K562 (cell line): ENCODE results near the gene GUCY1A2. TPM values are rescaled to one million over a fixed set of nuclear protein-coding genes. Genes with fewer than 3 reads are reported as not detected.

Experiments
- ATAC-seq: fragments of 200-7000 bp; cut with Tn5 transposase; 3 replicates; pipeline ENCODE4 v1.9.1; 2020; ENCODE audit warnings: moderate library complexity
- BruUV-seq: library from RNA; stranded (reverse); fragments of 400-500 nt; replicated peaks from 2 replicates; lab custom pipeline; 2021; lab: Mats Ljungman, UMichigan
- CTCF ChIA-PET: fragments of 300-600 bp; formaldehyde crosslinking; extraction: SDS; loops from one replicate; lab custom pipeline; 2021; ENCODE audit warnings: low intra/inter-chr PET ratio; lab: Yijun Ruan, JAX
- POLR2A ChIA-PET: fragments of 300-600, 350-650 bp; sonication (Branson Sonifier 250); formaldehyde crosslinking; extraction: SDS; loops from one replicate; lab custom pipeline; 2021; ENCODE audit warnings: antibody characterized with exemption, inconsistent platforms; lab: Yijun Ruan, JAX
- DNase-seq, 4 experiments: peaks; one replicate each; pipeline versions ENCODE4 v3.0.0 to v3.0.0-alpha.2; 2011 to 2018; ENCODE audit warnings: low spot score in 3 of 4, mixed read lengths in 3 of 4; ENCODE audit errors: extremely low read depth in 1 of 4
- FAIRE-seq: peaks from 2 replicates; lab custom pipeline; 2011; peaks lifted over from hg19 to GRCh38; lab: Jason Lieb, UNC
- H2AFZ ChIP-seq: 2 replicates; pipeline ENCODE4 v1.6.0; 2011; ENCODE audit warnings: low read depth, low read length, control low read depth, inconsistent platforms
- H3K27ac ChIP-seq: fragments of 200-600 bp; 3 replicates; pipeline ENCODE4 v1.8.0; 2011; ENCODE audit warnings: low read depth, mild to moderate bottlenecking, control low read depth, inconsistent platforms, low read length, moderate library complexity, mixed read lengths; ENCODE audit errors: extremely low read depth
- H3K27me3 ChIP-seq, 2 experiments: fragments of 300-600 bp in 1 of 2; 2 replicates in 1 of 2; 3 replicates in 1 of 2; pipeline versions ENCODE4 v1.6.0 to v1.8.0; 2011; ENCODE audit warnings: inconsistent platforms in 2 of 2, low read length in 2 of 2, mild to moderate bottlenecking in 1 of 2, mixed read lengths in 1 of 2, moderate library complexity in 1 of 2; ENCODE audit not compliant: control insufficient read depth in 2 of 2, insufficient read depth in 2 of 2
- H3K36me3 ChIP-seq: fragments of 300-600 bp; 3 replicates; pipeline ENCODE4 v1.8.0; 2011; ENCODE audit warnings: mild to moderate bottlenecking, low read length, inconsistent platforms; ENCODE audit not compliant: control insufficient read depth, insufficient read depth
- H3K4me1 ChIP-seq, 2 experiments: fragments of 200-600 bp in 1 of 2; replicated peaks in 1 of 2; 2 replicates in 1 of 2; 3 replicates in 1 of 2; pipeline versions ENCODE4 v1.5.1 to v1.8.0; 2011; ENCODE audit warnings: inconsistent platforms in 2 of 2, low read length in 2 of 2, mild to moderate bottlenecking in 1 of 2, mixed read lengths in 1 of 2, moderate library complexity in 1 of 2; ENCODE audit not compliant: control insufficient read depth in 2 of 2, insufficient read depth in 2 of 2
- H3K4me2 ChIP-seq: 2 replicates; pipeline ENCODE4 v1.6.1; 2011; ENCODE audit warnings: low read length, control low read depth, inconsistent platforms, mixed read lengths; ENCODE audit not compliant: insufficient read depth
- H3K4me3 ChIP-seq: fragments of 200-600 bp; sonication (generic), shearing (Covaris generic); 2 replicates; pipeline ENCODE4 v1.5.1; 2016; ENCODE audit warnings: control low read depth, inconsistent platforms
- H3K79me2 ChIP-seq: fragments of 200-600 bp; 3 replicates; pipeline ENCODE4 v1.8.0; 2011; ENCODE audit warnings: low read length, inconsistent platforms; ENCODE audit not compliant: control insufficient read depth, insufficient read depth
- H3K9ac ChIP-seq, 2 experiments: 2 replicates each; pipeline versions ENCODE4 v1.6.0 to v1.6.1; 2011; ENCODE audit warnings: low read depth in 2 of 2, low read length in 2 of 2, control low read depth in 1 of 2, inconsistent platforms in 1 of 2, mild to moderate bottlenecking in 1 of 2, mixed read lengths in 1 of 2; ENCODE audit not compliant: insufficient read depth in 1 of 2
- H3K9me1 ChIP-seq: one replicate; pipeline ENCODE4 v1.6.0; 2011; ENCODE audit warnings: inconsistent platforms, mild to moderate bottlenecking, low read length, moderate library complexity; ENCODE audit not compliant: control insufficient read depth, insufficient read depth
- H3K9me3 ChIP-seq: replicated peaks from 2 replicates; pipeline ENCODE4 v1.5.1; 2011; ENCODE audit warnings: low read depth, low read length, inconsistent platforms; ENCODE audit not compliant: control insufficient read depth, insufficient read depth
- H4K20me1 ChIP-seq: replicated peaks from 2 replicates; pipeline ENCODE4 v1.6.1; 2011; ENCODE audit warnings: low read length, inconsistent platforms, mixed read lengths; ENCODE audit not compliant: control insufficient read depth, insufficient read depth
- BRCA1 ChIP-seq, 2 experiments: fragments of 450-650 bp in 1 of 2; sonication (generic) in 1 of 2; formaldehyde crosslinking in 1 of 2; IDR thresholded peaks; 2 replicates each; pipeline versions ENCODE4 v1.5.0 to v1.6.1; 2017 to 2020; ENCODE audit warnings: mild to moderate bottlenecking in 1 of 2, missing genetic modification reagents in 1 of 2
- CBFA2T2 ChIP-seq: fragments of 450-650 bp; conservative IDR thresholded peaks from 2 replicates; pipeline ENCODE4 v1.6.1; 2017; ENCODE audit warnings: mild to moderate bottlenecking
- CBX5 ChIP-seq: IDR thresholded peaks from 2 replicates; pipeline ENCODE4 v1.6.1; 2014; ENCODE audit warnings: low read depth, borderline replicate concordance
- FOXA3 ChIP-seq, 2 experiments: fragments of 450-650 bp in 1 of 2; sonication (generic) in 1 of 2; formaldehyde crosslinking; IDR thresholded peaks in 1 of 2; conservative IDR thresholded peaks in 1 of 2; 2 replicates each; pipeline versions ENCODE4 v1.4.0 to v1.8.0; 2020 to 2022; ENCODE audit warnings: mild to moderate bottlenecking in 2 of 2, missing genetic modification reagents in 1 of 2
- HNRNPL ChIP-seq: fragments of 200-400 bp; formaldehyde crosslinking; IDR thresholded peaks from 2 replicates; pipeline ENCODE4 v1.6.1; 2017; ENCODE audit warnings: low read depth, mild to moderate bottlenecking, low read length
- KLF1 ChIP-seq: fragments of 450-650 bp; IDR thresholded peaks from 2 replicates; pipeline ENCODE4 v1.6.1; 2016; ENCODE audit warnings: missing genetic modification characterization, missing compliant biosample characterization
- MTA3 ChIP-seq: fragments of 450-650 bp; formaldehyde crosslinking; IDR thresholded peaks from 2 replicates; pipeline ENCODE4 v1.6.1; 2017; ENCODE audit warnings: mild to moderate bottlenecking, borderline replicate concordance
- RBM25 ChIP-seq: fragments of 200-400 bp; formaldehyde crosslinking; IDR thresholded peaks from 2 replicates; pipeline ENCODE4 v1.6.1; 2018; ENCODE audit warnings: low read length, low read depth, moderate library complexity; ENCODE audit not compliant: severe bottlenecking
- SUPT5H ChIP-seq: fragments of 450-650 bp; IDR thresholded peaks from 2 replicates; pipeline ENCODE4 v1.6.1; 2016
- TBP ChIP-seq: optimal IDR thresholded peaks from 2 replicates; pipeline ENCODE3; 2011; ENCODE audit warnings: low read depth, low read length, improper control_type of control experiment
- TCF3 ChIP-seq: sonication (generic); formaldehyde crosslinking; IDR thresholded peaks from 2 replicates; pipeline ENCODE4 v1.4.0; 2020; ENCODE audit warnings: mild to moderate bottlenecking, missing genetic modification reagents
- TEAD4 ChIP-seq, 2 experiments: sonication (generic) in 1 of 2; formaldehyde crosslinking in 1 of 2; IDR thresholded peaks; 2 replicates each; pipeline versions ENCODE4 v1.6.1 to v1.8.0; 2012 to 2022; ENCODE audit warnings: borderline replicate concordance in 1 of 2, inconsistent platforms in 1 of 2, low read length in 1 of 2, mild to moderate bottlenecking in 1 of 2, missing genetic modification reagents in 1 of 2
- U2AF2 ChIP-seq: fragments of 200-400 bp; formaldehyde crosslinking; optimal IDR thresholded peaks from 2 replicates; pipeline ENCODE3; 2017; ENCODE audit warnings: low read depth, mild to moderate bottlenecking, low read length
- XRCC4 ChIP-seq: IDR thresholded peaks from one replicate; pipeline ENCODE4 v1.6.1; 2011; ENCODE audit not compliant: insufficient read depth, insufficient read length; ENCODE audit errors: extremely low read depth
- ZNF75A ChIP-seq: fragments of 450-650 bp; formaldehyde crosslinking; IDR thresholded peaks from 2 replicates; pipeline ENCODE4 v1.4.0; 2020; ENCODE audit warnings: mild to moderate bottlenecking
- ZNF77 ChIP-seq: fragments of 250-450 bp; sonication (Bioruptor Pico); IDR thresholded peaks from 2 replicates; pipeline ENCODE4 v1.5.0; 2020
- WGBS: fragments of 100-300 bp; shearing (Covaris generic); methylation state at CpG from one replicate; pipeline ENCODE4 v1.1.6; 2016; ENCODE audit warnings: low coverage, mixed read lengths; ENCODE audit not compliant: insufficient coverage; ENCODE audit errors: missing lambda C conversion rate; 5-methylcytosine and 5-hydroxymethylcytosine counted together
- in situ Hi-C: fragments of 300-500 bp; cut with MboI; formaldehyde crosslinking; loops from 4 replicates; pipeline ENCODE4 v1.15.0; 2018; ENCODE audit warnings: inconsistent platforms, mixed read lengths
- intact Hi-C: fragments of 100-400 bp; cut with micrococcal nuclease; formaldehyde crosslinking; loops from 2 replicates; pipeline ENCODE4 v1.14.2; 2022
- polyA plus RNA-seq, 8 experiments: library from polyadenylated mRNA; depleted of rRNA in 4 of 8; stranded (reverse) in 5 of 8; unstranded in 3 of 8; fragments of >200 nt; fragmentation: Nextera tagmentation in 2 of 8; fragmentation: Illumina TruSeq in 1 of 8; extraction: Ambion mirVana in 2 of 8; extraction: Trizol in 1 of 8; gene quantifications; 2 replicates each; pipeline versions ENCODE4 v1.2.1 to v1.2.3, GENCODE V29; 2011 to 2014; ENCODE audit warnings: inconsistent platforms in 1 of 8, missing spikeins in 1 of 8
- total RNA-seq, 7 experiments: library from RNA; depleted of rRNA in 6 of 7; stranded (reverse); fragments of >200 nt in 6 of 7; fragmentation: Illumina TruSeq in 2 of 7; extraction: Trizol in 2 of 7; gene quantifications; 2 replicates each; pipeline versions ENCODE4 v1.2.1 to v1.2.3, GENCODE V29; 2011 to 2021; ENCODE audit warnings: low replicate concordance in 1 of 7
- TF ChIP-seq, protein P1 (sequence below): fragments of 250-450 bp; sonication (Bioruptor Pico); IDR thresholded peaks from 2 replicates; pipeline ENCODE4 v1.9.0; 2021; ENCODE audit warnings: mild to moderate bottlenecking, inconsistent platforms
- TF ChIP-seq, protein P2 (sequence below): fragments of 250-450 bp; sonication (Bioruptor Pico); IDR thresholded peaks from 2 replicates; pipeline ENCODE4 v1.9.0; 2021; ENCODE audit warnings: mild to moderate bottlenecking

The GUCY1A2 gene
- total and polyA plus RNA-seq, 9 of the 15 experiments (the other 6 are each of a cell fraction or from before 2014, with no cell fraction given), result under 0.01 to 0.04 TPM; not detected in 7

- TF ChIP-seq TCF3 (CRISPR knock-in tag), result no peak
- no peak for TF ChIP-seq HNRNPL
- TF ChIP-seq, protein P1, sequence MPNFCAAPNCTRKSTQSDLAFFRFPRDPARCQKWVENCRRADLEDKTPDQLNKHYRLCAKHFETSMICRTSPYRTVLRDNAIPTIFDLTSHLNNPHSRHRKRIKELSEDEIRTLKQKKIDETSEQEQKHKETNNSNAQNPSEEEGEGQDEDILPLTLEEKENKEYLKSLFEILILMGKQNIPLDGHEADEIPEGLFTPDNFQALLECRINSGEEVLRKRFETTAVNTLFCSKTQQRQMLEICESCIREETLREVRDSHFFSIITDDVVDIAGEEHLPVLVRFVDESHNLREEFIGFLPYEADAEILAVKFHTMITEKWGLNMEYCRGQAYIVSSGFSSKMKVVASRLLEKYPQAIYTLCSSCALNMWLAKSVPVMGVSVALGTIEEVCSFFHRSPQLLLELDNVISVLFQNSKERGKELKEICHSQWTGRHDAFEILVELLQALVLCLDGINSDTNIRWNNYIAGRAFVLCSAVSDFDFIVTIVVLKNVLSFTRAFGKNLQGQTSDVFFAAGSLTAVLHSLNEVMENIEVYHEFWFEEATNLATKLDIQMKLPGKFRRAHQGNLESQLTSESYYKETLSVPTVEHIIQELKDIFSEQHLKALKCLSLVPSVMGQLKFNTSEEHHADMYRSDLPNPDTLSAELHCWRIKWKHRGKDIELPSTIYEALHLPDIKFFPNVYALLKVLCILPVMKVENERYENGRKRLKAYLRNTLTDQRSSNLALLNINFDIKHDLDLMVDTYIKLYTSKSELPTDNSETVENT, result no peak
Measured at GRCh38 chr11:106834567-106834966, 183.7 kb downstream of the GUCY1A2 start (continued).

- TF ChIP-seq FOXA3 (CRISPR knock-in tag; conservative IDR thresholded peaks at IDR 0.05 in 1 of 2, IDR thresholded peaks at IDR 0.05 in 1 of 2) (no peak), SUPT5H (no peak), KLF1 (tag) (no peak), U2AF2 (no peak), TEAD4 (IDR thresholded peaks at IDR 0.05; ENCODE audit: low read length) (no peak), TEAD4 (CRISPR knock-in tag; IDR thresholded peaks at IDR 0.05; ENCODE audit: borderline replicate concordance) (no peak), ZNF77 (CRISPR knock-in tag) (no peak), MTA3 (no peak), ZNF75A (no peak), TBP (no peak), CBX5 (no peak), BRCA1 (IDR thresholded peaks at IDR 0.05) (no peak), BRCA1 (CRISPR knock-in tag; IDR thresholded peaks at IDR 0.05) (no peak), CBFA2T2 (no peak), XRCC4 (no peak), RBM25 (no peak)
- TF ChIP-seq, protein P2, sequence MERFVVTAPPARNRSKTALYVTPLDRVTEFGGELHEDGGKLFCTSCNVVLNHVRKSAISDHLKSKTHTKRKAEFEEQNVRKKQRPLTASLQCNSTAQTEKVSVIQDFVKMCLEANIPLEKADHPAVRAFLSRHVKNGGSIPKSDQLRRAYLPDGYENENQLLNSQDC (CRISPR knock-in tag), result no peak
- Histone ChIP-seq H3K9me1 (no peaks in the 10 kb centered on the region), H3K9me3 (no peaks in the 10 kb centered on the region), H3K27ac (no peak overlapping the region), H3K9ac (no peak overlapping the region), H3K4me2 (no peak overlapping the region), H2AFZ (no peak overlapping the region), H3K4me3 (no peak overlapping the region), H3K27me3 (no peaks in the 10 kb centered on the region), H4K20me1 (no peaks in the 10 kb centered on the region), H3K4me1 (no peaks in the 10 kb centered on the region), H3K36me3 (no peaks in the 10 kb centered on the region), H3K79me2 (no peaks in the 10 kb centered on the region)
- WGBS, result 0% methylated on average over 5 of the region's 5 CpGs
- FAIRE-seq (no peak), ATAC-seq (no peak), DNase-seq (no peak)
- ChIA-PET CTCF (no interaction called here), POLR2A (no interaction called here)
- in situ Hi-C loops (no loop called here), intact Hi-C loops (no loop called here)
- BruUV-seq, result no TSS peak
Measured at GRCh38 chr11:106828976-106829375, 189.3 kb downstream of the GUCY1A2 start.
